Measurements from ENCODE around the gene TCERG1L. TPM values are rescaled to one million over a fixed set of nuclear protein-coding genes. Genes with fewer than 3 reads are reported as not detected.
A peak's percentile ranks its signal among the peaks of the same experiment; 100 is the strongest.

Gene TCERG1L
- total and polyA plus RNA-seq, 11 donors = 0.11 to 0.25 TPM; not detected in 9

DNA sequence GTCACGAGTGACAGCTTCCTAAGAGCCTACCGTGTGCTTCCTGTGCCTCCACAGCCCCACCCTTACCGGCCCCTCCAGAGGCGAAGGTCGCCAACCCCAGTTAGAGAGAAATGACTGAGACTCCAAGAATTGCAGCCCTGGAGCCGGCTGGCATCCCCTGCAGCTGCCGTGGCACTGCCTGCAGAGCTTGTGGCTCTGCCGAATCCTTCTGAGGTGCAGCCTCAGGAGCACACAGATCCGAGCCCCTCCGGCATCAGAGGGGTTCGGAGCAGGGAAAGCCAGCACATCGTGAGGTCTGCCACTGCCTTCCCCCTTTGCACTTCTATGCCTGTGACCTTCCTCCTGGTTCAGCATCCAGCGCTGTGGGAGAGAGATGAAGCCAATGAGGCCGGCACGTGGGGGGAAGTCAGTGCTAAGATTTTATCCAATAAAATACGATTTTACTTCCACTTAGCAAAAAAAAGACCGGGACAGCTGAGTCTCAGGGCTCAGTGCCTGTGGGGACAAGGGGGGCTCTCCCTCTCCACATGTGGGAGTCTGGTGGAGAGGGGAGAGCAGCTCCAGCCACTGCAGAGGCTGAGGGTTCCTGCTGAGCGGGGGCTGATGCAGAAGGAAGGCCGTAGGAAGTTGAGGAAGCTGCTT lies 80.1 kb downstream of the TCERG1L start:
- Histone ChIP-seq H3K9me3 (peaks cover 0 to 8% (median 0%) of the 10 kb centered on the region in 12 donors), H3K4me1 (no peaks in the 10 kb centered on the region), H3K36me3 (no peaks in the 10 kb centered on the region), H3K4me3 (no peak overlapping the region), H3K27me3 (peaks cover 0 to 10% (median 0%) of the 10 kb centered on the region in 9 donors), H3K27ac (no peak overlapping the region)
- peak in 2 of 5 donors; percentile 2 to 15 for DNase-seq
- WGBS, 4 donors = 63 to 66% (median 64%) methylated on average over 19 of the region's 19 CpGs
- TF ChIP-seq, protein P1, sequence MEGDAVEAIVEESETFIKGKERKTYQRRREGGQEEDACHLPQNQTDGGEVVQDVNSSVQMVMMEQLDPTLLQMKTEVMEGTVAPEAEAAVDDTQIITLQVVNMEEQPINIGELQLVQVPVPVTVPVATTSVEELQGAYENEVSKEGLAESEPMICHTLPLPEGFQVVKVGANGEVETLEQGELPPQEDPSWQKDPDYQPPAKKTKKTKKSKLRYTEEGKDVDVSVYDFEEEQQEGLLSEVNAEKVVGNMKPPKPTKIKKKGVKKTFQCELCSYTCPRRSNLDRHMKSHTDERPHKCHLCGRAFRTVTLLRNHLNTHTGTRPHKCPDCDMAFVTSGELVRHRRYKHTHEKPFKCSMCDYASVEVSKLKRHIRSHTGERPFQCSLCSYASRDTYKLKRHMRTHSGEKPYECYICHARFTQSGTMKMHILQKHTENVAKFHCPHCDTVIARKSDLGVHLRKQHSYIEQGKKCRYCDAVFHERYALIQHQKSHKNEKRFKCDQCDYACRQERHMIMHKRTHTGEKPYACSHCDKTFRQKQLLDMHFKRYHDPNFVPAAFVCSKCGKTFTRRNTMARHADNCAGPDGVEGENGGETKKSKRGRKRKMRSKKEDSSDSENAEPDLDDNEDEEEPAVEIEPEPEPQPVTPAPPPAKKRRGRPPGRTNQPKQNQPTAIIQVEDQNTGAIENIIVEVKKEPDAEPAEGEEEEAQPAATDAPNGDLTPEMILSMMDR (IDR thresholded peaks at IDR 0.05) = no peak
- TF ChIP-seq POLR2A (IDR thresholded peaks at IDR 0.05) = no peak
- ATAC-seq = no peak
- intact Hi-C loops (cut with DNase I) = no loop called here

DNA sequence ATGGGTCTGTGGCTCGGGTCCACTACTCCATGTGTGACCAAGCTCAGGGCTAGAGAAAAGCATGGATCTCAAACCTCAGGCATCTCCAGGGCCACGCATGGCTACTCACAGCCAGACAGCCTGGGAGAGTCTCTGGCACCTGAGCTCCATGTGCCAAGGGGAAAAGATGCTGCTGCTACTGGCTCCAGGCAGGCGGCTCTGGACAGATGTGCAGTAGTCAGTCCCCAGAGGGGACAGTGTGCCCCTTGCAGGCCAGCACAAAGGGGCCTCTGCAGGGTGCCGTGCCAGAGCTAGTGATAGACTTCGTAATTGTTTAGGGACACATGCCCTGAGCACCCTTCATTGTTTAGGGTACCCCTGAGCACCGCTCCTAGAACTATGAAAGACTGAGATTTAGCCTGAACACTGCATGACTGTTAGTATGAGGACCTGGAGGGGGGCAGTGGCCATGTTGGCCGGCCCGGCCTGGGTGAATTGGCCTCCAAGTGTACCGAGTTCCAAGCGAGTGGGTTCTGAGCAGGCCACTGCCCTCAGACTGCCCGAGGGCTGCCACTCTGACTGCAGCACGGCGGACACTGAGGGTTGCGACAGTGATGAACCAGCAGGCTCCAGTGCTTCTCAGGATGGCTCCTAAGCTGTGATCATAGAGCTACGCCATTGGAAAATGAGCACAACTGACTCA lies 80.7 kb downstream of the TCERG1L start:
- 81 to 90% (median 88%) methylated on average over 6 to 15 of the region's 15 CpGs for WGBS, 4 donors
- Histone ChIP-seq H3K27ac (no peak overlapping the region), H3K4me3 (no peak overlapping the region), H3K9me3 (peaks cover 0 to 8% (median 0%) of the 10 kb centered on the region in 12 donors), H3K27me3 (peaks cover 0 to 10% (median 0%) of the 10 kb centered on the region in 9 donors), H3K4me1 (no peaks in the 10 kb centered on the region), H3K36me3 (no peaks in the 10 kb centered on the region)
- peak in 1 of 4 donors; percentile 38 for ATAC-seq
- TF ChIP-seq, protein P1 (IDR thresholded peaks at IDR 0.05) = no peak
- no peak for TF ChIP-seq POLR2A (IDR thresholded peaks at IDR 0.05)
- intact Hi-C loops (cut with DNase I) = no loop called here
- peak in 2 of 5 donors; percentile 2 to 16 for DNase-seq

DNA sequence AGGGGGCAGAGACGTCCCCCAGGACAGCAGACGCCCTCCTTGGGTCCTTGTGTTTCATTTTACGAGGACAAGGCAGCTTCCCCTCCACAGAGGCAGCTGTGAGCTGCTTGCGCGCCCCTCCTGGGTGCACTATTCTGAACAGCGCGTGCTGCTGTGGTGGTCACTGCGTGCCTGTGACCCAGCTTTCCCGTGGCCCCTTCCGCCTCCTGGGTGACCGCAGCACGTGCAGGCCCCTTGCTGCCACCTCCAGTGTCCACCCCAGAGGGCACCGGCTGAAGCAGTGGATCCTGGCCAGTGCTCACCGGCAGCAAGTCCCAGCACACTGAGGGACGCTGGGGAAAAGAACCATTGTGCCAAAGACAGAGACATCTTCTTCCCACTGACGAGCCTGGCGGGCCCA lies 81.4 kb downstream of the TCERG1L start:
- TF ChIP-seq, protein P1 (IDR thresholded peaks at IDR 0.05) = no peak
- TF ChIP-seq POLR2A (IDR thresholded peaks at IDR 0.05) = no peak
- Histone ChIP-seq H3K27me3 (peaks cover 0 to 9% (median 0%) of the 10 kb centered on the region in 9 donors), H3K4me1 (no peaks in the 10 kb centered on the region), H3K9me3 (peaks cover 0 to 8% (median 0%) of the 10 kb centered on the region in 12 donors), H3K27ac (no peak overlapping the region), H3K36me3 (no peaks in the 10 kb centered on the region), H3K4me3 (no peak overlapping the region)
- intact Hi-C loops (cut with DNase I) = no loop called here
- WGBS, 4 donors = 84 to 92% (median 86%) methylated on average over 14 to 17 of the region's 17 CpGs
- ATAC-seq (peak in 1 of 4 donors; percentile 18), DNase-seq (peak in 2 of 5 donors; percentile 15 to 35)

DNA sequence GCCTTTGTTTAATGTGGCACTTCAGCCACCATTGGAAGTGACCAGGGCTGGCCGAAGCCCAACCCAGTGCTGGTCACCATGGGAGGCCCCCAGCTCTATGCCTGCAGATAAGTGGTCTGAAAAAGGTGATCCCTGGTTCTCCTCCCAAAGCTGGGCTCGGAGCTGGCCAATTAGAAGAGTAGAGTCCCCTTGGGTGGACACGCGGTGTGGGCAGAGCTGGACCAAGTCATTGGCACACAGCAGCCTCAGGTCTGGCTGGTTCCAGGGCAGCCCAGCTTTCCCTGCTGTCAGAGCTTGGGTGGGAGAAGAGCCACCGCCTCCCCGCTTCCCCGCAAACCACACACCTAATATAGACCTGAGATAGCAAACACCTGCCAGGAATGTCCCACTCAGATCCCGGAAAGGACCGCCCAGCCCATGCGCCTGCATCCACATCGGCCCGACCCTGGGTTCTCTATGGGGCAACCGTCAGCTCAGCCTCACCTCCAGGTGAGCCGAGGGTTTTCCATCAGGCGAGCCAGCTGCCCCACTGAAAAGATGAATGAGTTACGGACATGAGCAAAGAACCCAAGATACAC lies 84.3 kb downstream of the TCERG1L start:
- 93 to 96% (median 94%) methylated on average over 15 to 16 of the region's 16 CpGs for WGBS, 4 donors
- ATAC-seq (no peak), DNase-seq (peak in 1 of 5 donors; percentile 14)
- Histone ChIP-seq H3K9me3 (peaks cover 0 to 8% (median 0%) of the 10 kb centered on the region in 12 donors), H3K27me3 (peaks cover 0 to 15% (median 0%) of the 10 kb centered on the region in 9 donors), H3K36me3 (no peaks in the 10 kb centered on the region), H3K27ac (no peak overlapping the region), H3K4me3 (no peak overlapping the region), H3K4me1 (no peaks in the 10 kb centered on the region)
- no peak for TF ChIP-seq POLR2A (IDR thresholded peaks at IDR 0.05)
- TF ChIP-seq, protein P1 (IDR thresholded peaks at IDR 0.05) = no peak
- intact Hi-C loops (cut with DNase I) = no loop called here
